ENCODE results near the gene ATRAID.

Gene ATRAID

GRCh38 chr2:27264753-27265535 lies 53.1 kb downstream of the ATRAID start:
- H3K36me3 Mint-ChIP-seq = peaks cover 5% of the 10 kb centered on the region

GRCh38 chr2:27265536-27265870 lies 53.7 kb downstream of the ATRAID start:
- ATAC-seq (no peak), DNase-seq (ENCODE audit: low spot score in 2 of 2) (no peak)
- Mint-ChIP-seq H3K4me3 (no peak overlapping the region), H3K27ac (no peak overlapping the region), H3K36me3 (peaks cover 5% of the 10 kb centered on the region), H3K9me3 (no peaks in the 10 kb centered on the region), H3K4me1 (peaks cover 34% of the 10 kb centered on the region)

More at GRCh38 chr2:27264753-27265535, 53.1 kb downstream of the ATRAID start:
- H3K27ac Mint-ChIP-seq = no peak overlapping the region
- H3K4me3 Mint-ChIP-seq = no peak overlapping the region
- ATAC-seq = peak; percentile 60
- peaks cover 34% of the 10 kb centered on the region for H3K4me1 Mint-ChIP-seq
- DNase-seq (ENCODE audit: low spot score in 2 of 2) = peak; percentile 22 to 66
- no peaks in the 10 kb centered on the region for H3K9me3 Mint-ChIP-seq
